HepG2 (cell line): ENCODE data around the gene PLA2G2A. TPM values are rescaled to one million over a fixed set of nuclear protein-coding genes. Genes with fewer than 3 reads are reported as not detected.

ENCODE experiments used
- ATAD3A ChIP-seq: sonication (generic); formaldehyde crosslinking; IDR thresholded peaks from 2 replicates; pipeline ENCODE4 v1.4.0; 2020; ENCODE audit warnings: missing genetic modification reagents
- BORCS8-MEF2B ChIP-seq: sonication (generic); formaldehyde crosslinking; IDR thresholded peaks from 2 replicates; pipeline ENCODE4 v1.8.0; 2022; ENCODE audit warnings: mild to moderate bottlenecking, missing genetic modification reagents
- CBX5 ChIP-seq: sonication (generic); formaldehyde crosslinking; IDR thresholded peaks from 2 replicates; pipeline ENCODE4 v1.4.0; 2020; ENCODE audit warnings: missing genetic modification reagents, borderline replicate concordance
- CCAR2 ChIP-seq: fragments of 200-400 bp; formaldehyde crosslinking; optimal IDR thresholded peaks from 2 replicates; pipeline ENCODE3; 2018; ENCODE audit warnings: low read depth, mild to moderate bottlenecking, low read length, moderate library complexity
- HDAC6 ChIP-seq: fragments of 200-600 bp; sonication (generic); IDR thresholded peaks from 2 replicates; pipeline ENCODE4 v1.7.0; 2017; ENCODE audit warnings: mild to moderate bottlenecking, antibody characterized with exemption, low read length, low read depth
- HIVEP1 ChIP-seq: sonication (generic); formaldehyde crosslinking; IDR thresholded peaks from 2 replicates; pipeline ENCODE4 v1.4.0; 2020; ENCODE audit warnings: mild to moderate bottlenecking, missing genetic modification reagents
- HOXA3 ChIP-seq: sonication (generic); formaldehyde crosslinking; IDR thresholded peaks from 2 replicates; pipeline ENCODE4 v1.5.0; 2020; ENCODE audit warnings: missing genetic modification reagents
- JARID2 ChIP-seq: sonication (generic); formaldehyde crosslinking; IDR thresholded peaks from 2 replicates; pipeline ENCODE4 v1.8.1; 2023; ENCODE audit warnings: missing genetic modification reagents, inconsistent platforms; ENCODE audit not compliant: insufficient replicate concordance
- JDP2 ChIP-seq: sonication (generic); formaldehyde crosslinking; IDR thresholded peaks from 2 replicates; pipeline ENCODE4 v1.8.1; 2022; ENCODE audit warnings: missing genetic modification reagents, borderline replicate concordance
- KAT8 ChIP-seq: IDR thresholded peaks from 2 replicates; pipeline ENCODE4 v1.6.1; 2016; ENCODE audit warnings: missing genetic modification reagents, missing compliant biosample characterization
- MED13 ChIP-seq: sonication (generic); formaldehyde crosslinking; IDR thresholded peaks from 2 replicates; pipeline ENCODE4 v1.5.0; 2020; ENCODE audit warnings: missing genetic modification reagents
- RARG ChIP-seq: sonication (generic); formaldehyde crosslinking; IDR thresholded peaks from 2 replicates; pipeline ENCODE4 v1.4.0; 2020; ENCODE audit warnings: low read depth, mild to moderate bottlenecking, missing genetic modification reagents
- REPIN1 ChIP-seq: sonication (generic); formaldehyde crosslinking; IDR thresholded peaks from 2 replicates; pipeline ENCODE4 v1.8.0; 2022; ENCODE audit warnings: missing genetic modification reagents, low read depth, mild to moderate bottlenecking, borderline replicate concordance
- SNAPC2 ChIP-seq: sonication (generic); formaldehyde crosslinking; IDR thresholded peaks from 2 replicates; pipeline ENCODE4 v1.8.1; 2022; ENCODE audit warnings: mild to moderate bottlenecking, missing genetic modification reagents
- SNRNP70 ChIP-seq: fragments of 200-400 bp; formaldehyde crosslinking; IDR thresholded peaks from 2 replicates; pipeline ENCODE4 v1.6.1; 2017; ENCODE audit warnings: mild to moderate bottlenecking, low read depth, low read length, moderate library complexity
- TBX2 ChIP-seq: sonication (generic); formaldehyde crosslinking; IDR thresholded peaks from 2 replicates; pipeline ENCODE4 v1.5.0; 2020; ENCODE audit warnings: missing genetic modification reagents, mild to moderate bottlenecking, borderline replicate concordance
- ZBTB21 ChIP-seq: sonication (generic); formaldehyde crosslinking; IDR thresholded peaks from 2 replicates; pipeline ENCODE4 v1.4.0; 2020; ENCODE audit warnings: missing genetic modification reagents
- ZNF530 ChIP-seq: sonication (generic); formaldehyde crosslinking; IDR thresholded peaks from 2 replicates; pipeline ENCODE4 v1.5.0; 2020; ENCODE audit warnings: low read depth, mild to moderate bottlenecking, missing genetic modification reagents
- ZNF841 ChIP-seq: sonication (generic); formaldehyde crosslinking; IDR thresholded peaks from 2 replicates; pipeline ENCODE4 v1.8.1; 2023; ENCODE audit warnings: missing genetic modification reagents, borderline replicate concordance
- ZNF850 ChIP-seq: sonication (generic); formaldehyde crosslinking; conservative IDR thresholded peaks from 2 replicates; pipeline ENCODE4 v1.9.0; 2021; ENCODE audit warnings: mild to moderate bottlenecking, missing genetic modification reagents
- polyA plus RNA-seq, 8 experiments: library from polyadenylated mRNA; depleted of rRNA in 3 of 8; stranded (reverse) in 7 of 8; unstranded in 1 of 8; fragments of >200 nt; fragmentation: Illumina TruSeq in 4 of 8; extraction: Trizol in 4 of 8; gene quantifications; 2 replicates each; pipeline versions ENCODE4 v1.2.1 to v1.2.3, GENCODE V29; 2011 to 2016; ENCODE audit warnings: low read depth in 4 of 8, missing spikeins in 1 of 8, mixed read lengths in 1 of 8; ENCODE audit not compliant: insufficient read depth in 1 of 8
- total RNA-seq, 5 experiments: library from RNA; depleted of rRNA; stranded (reverse); fragments of >200 nt; fragmentation: Illumina TruSeq; extraction: Trizol; gene quantifications; 2 replicates each; pipeline ENCODE4 v1.2.3, GENCODE V29; 2016; ENCODE audit warnings: low read depth in 1 of 5
- TF ChIP-seq, protein P1 (sequence below): sonication (generic); formaldehyde crosslinking; conservative IDR thresholded peaks from 2 replicates; pipeline ENCODE4 v1.4.0; 2020; ENCODE audit warnings: mild to moderate bottlenecking, missing genetic modification reagents, moderate library complexity
- TF ChIP-seq, protein P2 (sequence below): sonication (generic); formaldehyde crosslinking; IDR thresholded peaks from 2 replicates; pipeline ENCODE4 v1.8.1; 2023; ENCODE audit warnings: mild to moderate bottlenecking, missing genetic modification reagents, borderline replicate concordance
- TF ChIP-seq, protein P3 (sequence below): sonication (generic); formaldehyde crosslinking; IDR thresholded peaks from 2 replicates; pipeline ENCODE4 v1.9.0; 2022; ENCODE audit warnings: low read depth, missing genetic modification reagents
- TF ChIP-seq, protein P4 (sequence below): sonication (generic); formaldehyde crosslinking; IDR thresholded peaks from 2 replicates; pipeline ENCODE4 v1.8.0; 2022; ENCODE audit warnings: missing genetic modification reagents, low read depth, mild to moderate bottlenecking, borderline replicate concordance

Gene PLA2G2A
- total and polyA plus RNA-seq, 2 of the 13 experiments (the other 11 are each of a cell fraction or from before 2014, with no cell fraction given), result 0.35 to 30.3 TPM

DNA sequence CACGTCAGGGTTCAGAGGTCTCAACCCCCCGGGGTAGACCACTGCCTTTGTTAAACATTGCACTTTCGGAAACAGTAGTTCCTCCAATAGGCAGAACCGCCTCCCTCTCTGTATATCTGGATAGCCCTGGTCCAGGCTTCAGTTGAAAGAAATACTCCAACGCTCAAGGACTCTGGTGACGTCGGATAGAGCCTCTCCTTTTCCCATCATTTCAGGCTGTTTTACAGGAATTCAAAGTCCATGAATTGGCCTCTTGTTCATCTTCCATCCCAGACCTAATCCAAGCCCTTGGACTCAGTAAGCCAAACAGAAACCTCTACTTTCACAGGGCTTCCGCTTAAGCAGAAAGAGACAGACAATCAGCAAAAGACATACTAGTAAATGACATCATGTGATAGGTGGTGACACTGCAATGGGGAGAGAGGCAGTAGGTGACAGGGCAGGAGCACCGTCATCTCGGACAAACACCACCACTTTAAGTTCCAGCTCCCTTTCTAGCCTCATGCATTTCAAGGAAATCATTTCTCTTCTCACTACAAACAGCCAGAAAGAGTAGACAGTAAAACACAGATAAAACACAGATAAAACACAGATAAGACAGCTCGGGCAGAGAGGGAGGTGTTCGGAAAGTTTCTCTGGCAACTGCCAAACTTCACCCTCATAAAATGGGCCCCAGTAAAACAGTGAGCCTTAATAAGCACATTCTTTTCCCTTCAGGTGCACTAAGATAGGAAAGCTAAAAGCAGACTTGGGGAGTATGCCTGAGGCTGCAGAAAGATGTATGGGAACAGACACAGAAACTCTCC lies 2.3 kb upstream of the PLA2G2A start (continued):
- TF ChIP-seq CBX5 (CRISPR knock-in tag), result no peak
- TF ChIP-seq HDAC6, result no peak
- TF ChIP-seq HIVEP1 (CRISPR knock-in tag), result no peak
- TF ChIP-seq BORCS8-MEF2B (CRISPR knock-in tag), result no peak
- TF ChIP-seq, protein P1, sequence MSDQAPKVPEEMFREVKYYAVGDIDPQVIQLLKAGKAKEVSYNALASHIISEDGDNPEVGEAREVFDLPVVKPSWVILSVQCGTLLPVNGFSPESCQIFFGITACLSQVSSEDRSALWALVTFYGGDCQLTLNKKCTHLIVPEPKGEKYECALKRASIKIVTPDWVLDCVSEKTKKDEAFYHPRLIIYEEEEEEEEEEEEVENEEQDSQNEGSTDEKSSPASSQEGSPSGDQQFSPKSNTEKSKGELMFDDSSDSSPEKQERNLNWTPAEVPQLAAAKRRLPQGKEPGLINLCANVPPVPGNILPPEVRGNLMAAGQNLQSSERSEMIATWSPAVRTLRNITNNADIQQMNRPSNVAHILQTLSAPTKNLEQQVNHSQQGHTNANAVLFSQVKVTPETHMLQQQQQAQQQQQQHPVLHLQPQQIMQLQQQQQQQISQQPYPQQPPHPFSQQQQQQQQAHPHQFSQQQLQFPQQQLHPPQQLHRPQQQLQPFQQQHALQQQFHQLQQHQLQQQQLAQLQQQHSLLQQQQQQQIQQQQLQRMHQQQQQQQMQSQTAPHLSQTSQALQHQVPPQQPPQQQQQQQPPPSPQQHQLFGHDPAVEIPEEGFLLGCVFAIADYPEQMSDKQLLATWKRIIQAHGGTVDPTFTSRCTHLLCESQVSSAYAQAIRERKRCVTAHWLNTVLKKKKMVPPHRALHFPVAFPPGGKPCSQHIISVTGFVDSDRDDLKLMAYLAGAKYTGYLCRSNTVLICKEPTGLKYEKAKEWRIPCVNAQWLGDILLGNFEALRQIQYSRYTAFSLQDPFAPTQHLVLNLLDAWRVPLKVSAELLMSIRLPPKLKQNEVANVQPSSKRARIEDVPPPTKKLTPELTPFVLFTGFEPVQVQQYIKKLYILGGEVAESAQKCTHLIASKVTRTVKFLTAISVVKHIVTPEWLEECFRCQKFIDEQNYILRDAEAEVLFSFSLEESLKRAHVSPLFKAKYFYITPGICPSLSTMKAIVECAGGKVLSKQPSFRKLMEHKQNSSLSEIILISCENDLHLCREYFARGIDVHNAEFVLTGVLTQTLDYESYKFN (CRISPR knock-in tag), result peak; percentile 64
- TF ChIP-seq REPIN1, result no peak
- peak; percentile 82 for TF ChIP-seq TBX2 (CRISPR knock-in tag)
- no peak for TF ChIP-seq MED13 (CRISPR knock-in tag)
- TF ChIP-seq HOXA3 (CRISPR knock-in tag), result peak; percentile 40; the same call in 1 of the 2 replicates
- no peak for TF ChIP-seq SNAPC2 (CRISPR knock-in tag)
- TF ChIP-seq, protein P2, sequence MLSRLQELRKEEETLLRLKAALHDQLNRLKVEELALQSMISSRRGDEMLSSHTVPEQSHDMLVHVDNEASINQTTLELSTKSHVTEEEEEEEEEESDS (CRISPR knock-in tag), result no peak
- no peak for TF ChIP-seq CCAR2
- no peak for TF ChIP-seq JDP2 (CRISPR knock-in tag)
- TF ChIP-seq ATAD3A (CRISPR knock-in tag), result no peak
- TF ChIP-seq SNRNP70, result no peak
- TF ChIP-seq, protein P3, sequence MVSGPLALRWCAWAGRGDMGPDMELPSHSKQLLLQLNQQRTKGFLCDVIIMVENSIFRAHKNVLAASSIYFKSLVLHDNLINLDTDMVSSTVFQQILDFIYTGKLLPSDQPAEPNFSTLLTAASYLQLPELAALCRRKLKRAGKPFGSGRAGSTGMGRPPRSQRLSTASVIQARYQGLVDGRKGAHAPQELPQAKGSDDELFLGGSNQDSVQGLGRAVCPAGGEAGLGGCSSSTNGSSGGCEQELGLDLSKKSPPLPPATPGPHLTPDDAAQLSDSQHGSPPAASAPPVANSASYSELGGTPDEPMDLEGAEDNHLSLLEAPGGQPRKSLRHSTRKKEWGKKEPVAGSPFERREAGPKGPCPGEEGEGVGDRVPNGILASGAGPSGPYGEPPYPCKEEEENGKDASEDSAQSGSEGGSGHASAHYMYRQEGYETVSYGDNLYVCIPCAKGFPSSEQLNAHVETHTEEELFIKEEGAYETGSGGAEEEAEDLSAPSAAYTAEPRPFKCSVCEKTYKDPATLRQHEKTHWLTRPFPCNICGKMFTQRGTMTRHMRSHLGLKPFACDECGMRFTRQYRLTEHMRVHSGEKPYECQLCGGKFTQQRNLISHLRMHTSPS (CRISPR knock-in tag), result no peak
- TF ChIP-seq, protein P4, sequence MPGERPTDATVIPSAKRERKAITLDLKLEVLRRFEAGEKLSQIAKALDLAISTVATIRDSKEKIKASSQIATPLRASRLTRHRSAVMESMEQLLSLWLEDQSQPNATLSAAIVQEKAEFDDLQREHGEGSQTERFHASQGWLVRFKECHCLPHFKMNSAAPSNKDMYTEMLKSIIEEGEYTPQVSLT (CRISPR knock-in tag), result no peak
- no peak for TF ChIP-seq RARG (CRISPR knock-in tag)
- peak; percentile 61 for TF ChIP-seq KAT8 (CRISPR knock-in tag)
- TF ChIP-seq ZBTB21 (CRISPR knock-in tag), result peak; percentile 96
- no peak for TF ChIP-seq ZNF530 (CRISPR knock-in tag)
- TF ChIP-seq JARID2 (CRISPR knock-in tag), result no peak
- no peak for TF ChIP-seq ZNF841 (CRISPR knock-in tag)
- no peak for TF ChIP-seq ZNF850 (CRISPR knock-in tag)
